OCI-LY3 (cell line): Measurements from ENCODE around the gene TMCC1.

ENCODE experiments used
- CTCF ChIP-seq: fragments of 200-600, 300-600 bp; sonication (generic); IDR thresholded peaks from 2 replicates; pipeline ENCODE4 v1.5.1; 2014; ENCODE audit warnings: antibody characterized with exemption, low read length, low read depth
- EZH2phosphoT487 ChIP-seq: fragments of 200-600 bp; shearing (Covaris generic); IDR thresholded peaks from 2 replicates; pipeline ENCODE4 v1.6.1; 2018; ENCODE audit warnings: antibody characterized with exemption, mixed run types, low read depth

- TF ChIP-seq EZH2phosphoT487 (no peak), CTCF (no peak)
These were observed 202.5 kb downstream of the TMCC1 start for GRCh38 chr3:129690963-129691362.
